HEK293 (cell line): ENCODE measurements around the gene YY1AP1.
A peak's percentile ranks its signal among the peaks of the same experiment; 100 is the strongest.
"Not testable (repeated sequence)": the region's sequence is repeated elsewhere in the genome, so short reads cannot be mapped to it uniquely, and the experiment has no call there.

Experiments used
- CTCF ChIA-PET: fragments of 350-600 bp; formaldehyde crosslinking; extraction: SDS; loops from one replicate; lab custom pipeline; 2021; ENCODE audit warnings: antibody characterized with exemption; lab: Yijun Ruan, JAX
- POLR2A ChIA-PET: fragments of 300-600 bp; formaldehyde crosslinking; extraction: SDS; loops from one replicate; lab custom pipeline; 2020; ENCODE audit warnings: antibody characterized with exemption, inconsistent platforms; lab: Yijun Ruan, JAX
- H3K27ac ChIP-seq: fragments of 200-500 bp; sonication (Bioruptor generic); 2 replicates; pipeline ENCODE4 v1.5.1; 2014; ENCODE audit warnings: low read depth, low read length, control low read depth, inconsistent platforms; ENCODE audit errors: extremely low read depth
- H3K36me3 ChIP-seq, 2 experiments: fragments of 200-500 bp in 1 of 2; sonication (Bioruptor generic) in 1 of 2; 1 replicate in 1 of 2; 2 replicates in 1 of 2; pipeline ENCODE4 v1.5.1; 2014 to 2017; ENCODE audit warnings: inconsistent platforms in 2 of 2, low read length in 2 of 2; ENCODE audit not compliant: control insufficient read depth in 2 of 2, insufficient read depth in 1 of 2
- H3K4me1 ChIP-seq: fragments of 200-500 bp; sonication (Bioruptor generic); 2 replicates; pipeline ENCODE4 v1.5.1; 2014; ENCODE audit warnings: mild to moderate bottlenecking, low read length, inconsistent platforms; ENCODE audit not compliant: control insufficient read depth, insufficient read depth
- H3K4me3 ChIP-seq: 2 replicates; pipeline ENCODE4 v1.5.1; 2011; ENCODE audit warnings: low read depth, mild to moderate bottlenecking, control low read depth, low read length, moderate library complexity
- H3K9me3 ChIP-seq: fragments of 200-500 bp; sonication (Bioruptor generic); 2 replicates; pipeline ENCODE4 v1.5.1; 2014; ENCODE audit warnings: low read depth, low read length, inconsistent platforms; ENCODE audit not compliant: control insufficient read depth, insufficient read depth
- SP7 ChIP-seq: fragments of 450-650 bp; formaldehyde crosslinking; IDR thresholded peaks from 2 replicates; pipeline ENCODE4 v1.5.1; 2016; ENCODE audit warnings: missing biosample characterization, missing genetic modification characterization
- ZNF121 ChIP-seq: fragments of 450-650 bp; formaldehyde crosslinking; IDR thresholded peaks from 2 replicates; pipeline ENCODE4 v1.5.1; 2016; ENCODE audit warnings: missing biosample characterization, missing genetic modification characterization
- ZNF324 ChIP-seq: fragments of 450-650 bp; formaldehyde crosslinking; IDR thresholded peaks from 2 replicates; pipeline ENCODE4 v1.5.1; 2016; ENCODE audit warnings: missing biosample characterization, missing genetic modification characterization
- ZNF366 ChIP-seq: fragments of 450-650 bp; formaldehyde crosslinking; conservative IDR thresholded peaks from 2 replicates; pipeline ENCODE4 v1.5.1; 2016; ENCODE audit warnings: missing biosample characterization, missing genetic modification characterization
- ZNF426 ChIP-seq: fragments of 450-650 bp; formaldehyde crosslinking; IDR thresholded peaks from 2 replicates; pipeline ENCODE4 v1.5.1; 2017; ENCODE audit warnings: missing biosample characterization, missing genetic modification characterization, mild to moderate bottlenecking, inconsistent platforms, moderate library complexity
- ZNF658 ChIP-seq: fragments of 450-650 bp; formaldehyde crosslinking; IDR thresholded peaks from 2 replicates; pipeline ENCODE4; 2016; ENCODE audit warnings: missing biosample characterization, missing genetic modification characterization
- TF ChIP-seq, protein P1 (sequence below): fragments of 450-650 bp; formaldehyde crosslinking; IDR thresholded peaks from 2 replicates; pipeline ENCODE4 v1.5.1; 2016; ENCODE audit warnings: missing biosample characterization, missing genetic modification characterization
- TF ChIP-seq, protein P2 (sequence below): fragments of 450-650 bp; formaldehyde crosslinking; IDR thresholded peaks from 2 replicates; pipeline ENCODE4 v1.5.1; 2016; ENCODE audit warnings: missing biosample characterization, missing genetic modification characterization
- TF ChIP-seq, protein P3 (sequence below): fragments of 450-650 bp; formaldehyde crosslinking; IDR thresholded peaks from 2 replicates; pipeline ENCODE4 v1.5.1; 2017; ENCODE audit warnings: missing biosample characterization, missing genetic modification characterization
- TF ChIP-seq, protein P4 (sequence below): fragments of 450-650 bp; formaldehyde crosslinking; IDR thresholded peaks from 2 replicates; pipeline ENCODE4 v1.5.1; 2016; ENCODE audit warnings: missing biosample characterization, missing genetic modification characterization, low read depth

Gene YY1AP1

DNA sequence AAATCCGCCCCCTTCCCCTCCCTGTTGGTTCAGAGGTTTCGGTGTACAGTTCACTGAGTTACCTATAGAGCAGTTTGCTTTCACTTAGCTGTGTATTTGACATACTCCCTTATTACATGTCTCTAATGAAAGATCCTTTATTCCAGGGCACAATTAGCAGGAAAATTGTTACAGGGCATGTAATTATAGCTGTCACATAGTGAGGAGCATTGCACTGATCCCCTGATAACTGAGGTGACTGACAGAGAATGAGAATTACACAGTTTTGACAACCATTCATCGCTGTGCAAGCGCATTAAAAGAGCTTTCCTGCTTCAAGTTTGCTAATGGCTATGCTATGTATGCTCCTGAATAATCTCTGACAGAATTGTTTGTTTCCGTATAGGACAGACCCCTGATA, 27.2 kb upstream of the YY1AP1 start:
- ChIA-PET CTCF (interaction anchor here (0.6 to 2.2 kb wide), 3 partner anchors 10 to 414 kb away, joined by 3 to 6 read pairs (median 3); no protein-coding TSS in a partner anchor), POLR2A (no interaction called here)
- peaks cover 4 to 45% of the 10 kb centered on the region in 2 experiments; a peak in 2 of 3 replicates for H3K36me3 ChIP-seq
- no peak overlapping the region for H3K4me3 ChIP-seq
- TF ChIP-seq ZNF426 (tag by site-specific recombination): no peak
- no peak for TF ChIP-seq ZNF658
- TF ChIP-seq, protein P1, sequence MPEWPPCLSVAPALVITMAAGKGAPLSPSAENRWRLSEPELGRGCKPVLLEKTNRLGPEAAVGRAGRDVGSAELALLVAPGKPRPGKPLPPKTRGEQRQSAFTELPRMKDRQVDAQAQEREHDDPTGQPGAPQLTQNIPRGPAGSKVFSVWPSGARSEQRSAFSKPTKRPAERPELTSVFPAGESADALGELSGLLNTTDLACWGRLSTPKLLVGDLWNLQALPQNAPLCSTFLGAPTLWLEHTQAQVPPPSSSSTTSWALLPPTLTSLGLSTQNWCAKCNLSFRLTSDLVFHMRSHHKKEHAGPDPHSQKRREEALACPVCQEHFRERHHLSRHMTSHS (tag by site-specific recombination): no peak
- TF ChIP-seq SP7: peak; percentile 84
- H3K27ac ChIP-seq: no peak overlapping the region
- H3K9me3 ChIP-seq: no peaks in the 10 kb centered on the region
- H3K4me1 ChIP-seq: no peaks in the 10 kb centered on the region

DNA sequence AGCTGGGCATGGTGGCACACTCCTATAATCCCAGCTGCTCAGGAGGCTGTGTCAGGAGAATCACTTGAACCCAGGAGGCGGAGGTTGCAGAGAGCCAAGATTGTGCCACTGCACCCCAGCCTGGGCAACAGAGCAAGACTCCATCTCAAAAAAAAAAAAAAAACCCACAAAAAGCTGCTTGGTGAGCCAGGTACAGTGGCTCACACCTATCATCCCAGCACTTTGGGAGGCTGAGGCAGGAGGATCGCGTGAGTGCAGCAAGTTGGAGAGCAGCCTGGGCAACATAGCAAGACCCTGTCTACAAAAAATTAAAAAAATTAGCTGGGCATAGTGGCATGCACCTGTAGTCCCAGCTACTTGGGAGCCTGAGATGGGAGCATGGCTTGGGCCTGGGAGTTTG, 26.5 kb upstream of the YY1AP1 start:
- H3K4me1 ChIP-seq, H3K4me3 ChIP-seq, H3K9me3 ChIP-seq, H3K27ac ChIP-seq: not testable (repeated sequence)
- peak; percentile 69; the same call in 1 of the 2 replicates for TF ChIP-seq ZNF121 (tag by site-specific recombination)
- H3K36me3 ChIP-seq: peaks cover 4 to 41% of the 10 kb centered on the region in 2 experiments; a peak in 2 of 3 replicates
- ChIA-PET CTCF (interaction anchor here (0.6 to 2.2 kb wide), 3 partner anchors 10 to 415 kb away, joined by 3 to 6 read pairs (median 3); no protein-coding TSS in a partner anchor), POLR2A (interaction anchor here (0.6 to 0.7 kb wide), 2 partner anchors 11 to 266 kb away, joined by 3 to 4 read pairs; no protein-coding TSS in a partner anchor)

DNA sequence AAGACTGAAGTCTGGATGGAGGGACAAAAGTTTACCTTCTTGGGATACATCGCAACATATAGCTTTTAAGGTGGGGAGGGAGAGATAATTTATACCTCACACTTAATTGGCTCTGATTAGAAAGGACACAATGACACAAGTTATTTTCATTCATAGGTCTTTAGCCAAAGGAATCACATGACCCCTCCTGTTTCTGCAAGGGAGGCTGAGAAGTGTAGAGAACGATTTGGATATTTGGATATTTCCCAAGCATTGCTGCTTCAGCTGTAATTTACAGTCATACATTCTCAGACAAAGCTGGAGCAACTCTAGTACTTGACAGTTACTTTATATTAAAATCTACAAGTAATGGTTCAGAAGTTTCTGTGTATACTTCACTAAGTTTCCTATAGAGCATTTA, 24.5 kb upstream of the YY1AP1 start:
- POLR2A ChIA-PET: no interaction called here
- Histone ChIP-seq H3K27ac (no peak overlapping the region), H3K36me3 (peaks cover 9 to 39% of the 10 kb centered on the region in 2 experiments; a peak in 2 of 3 replicates), H3K4me3 (no peak overlapping the region), H3K4me1 (no peaks in the 10 kb centered on the region), H3K9me3 (no peaks in the 10 kb centered on the region)
- CTCF ChIA-PET: interaction anchor here (0.7 to 1.1 kb wide), 3 partner anchors 16 to 117 kb away, joined by 3 to 6 read pairs (median 3); no protein-coding TSS in a partner anchor
- TF ChIP-seq ZNF324 (tag by site-specific recombination) (no peak), ZNF366 (tag by site-specific recombination) (no peak)
- TF ChIP-seq, protein P2, sequence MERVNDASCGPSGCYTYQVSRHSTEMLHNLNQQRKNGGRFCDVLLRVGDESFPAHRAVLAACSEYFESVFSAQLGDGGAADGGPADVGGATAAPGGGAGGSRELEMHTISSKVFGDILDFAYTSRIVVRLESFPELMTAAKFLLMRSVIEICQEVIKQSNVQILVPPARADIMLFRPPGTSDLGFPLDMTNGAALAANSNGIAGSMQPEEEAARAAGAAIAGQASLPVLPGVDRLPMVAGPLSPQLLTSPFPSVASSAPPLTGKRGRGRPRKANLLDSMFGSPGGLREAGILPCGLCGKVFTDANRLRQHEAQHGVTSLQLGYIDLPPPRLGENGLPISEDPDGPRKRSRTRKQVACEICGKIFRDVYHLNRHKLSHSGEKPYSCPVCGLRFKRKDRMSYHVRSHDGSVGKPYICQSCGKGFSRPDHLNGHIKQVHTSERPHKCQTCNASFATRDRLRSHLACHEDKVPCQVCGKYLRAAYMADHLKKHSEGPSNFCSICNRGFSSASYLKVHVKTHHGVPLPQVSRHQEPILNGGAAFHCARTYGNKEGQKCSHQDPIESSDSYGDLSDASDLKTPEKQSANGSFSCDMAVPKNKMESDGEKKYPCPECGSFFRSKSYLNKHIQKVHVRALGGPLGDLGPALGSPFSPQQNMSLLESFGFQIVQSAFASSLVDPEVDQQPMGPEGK (tag by site-specific recombination): no peak
- TF ChIP-seq, protein P3, sequence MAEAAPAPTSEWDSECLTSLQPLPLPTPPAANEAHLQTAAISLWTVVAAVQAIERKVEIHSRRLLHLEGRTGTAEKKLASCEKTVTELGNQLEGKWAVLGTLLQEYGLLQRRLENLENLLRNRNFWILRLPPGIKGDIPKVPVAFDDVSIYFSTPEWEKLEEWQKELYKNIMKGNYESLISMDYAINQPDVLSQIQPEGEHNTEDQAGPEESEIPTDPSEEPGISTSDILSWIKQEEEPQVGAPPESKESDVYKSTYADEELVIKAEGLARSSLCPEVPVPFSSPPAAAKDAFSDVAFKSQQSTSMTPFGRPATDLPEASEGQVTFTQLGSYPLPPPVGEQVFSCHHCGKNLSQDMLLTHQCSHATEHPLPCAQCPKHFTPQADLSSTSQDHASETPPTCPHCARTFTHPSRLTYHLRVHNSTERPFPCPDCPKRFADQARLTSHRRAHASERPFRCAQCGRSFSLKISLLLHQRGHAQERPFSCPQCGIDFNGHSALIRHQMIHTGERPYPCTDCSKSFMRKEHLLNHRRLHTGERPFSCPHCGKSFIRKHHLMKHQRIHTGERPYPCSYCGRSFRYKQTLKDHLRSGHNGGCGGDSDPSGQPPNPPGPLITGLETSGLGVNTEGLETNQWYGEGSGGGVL (tag by site-specific recombination): no peak
- TF ChIP-seq, protein P4, sequence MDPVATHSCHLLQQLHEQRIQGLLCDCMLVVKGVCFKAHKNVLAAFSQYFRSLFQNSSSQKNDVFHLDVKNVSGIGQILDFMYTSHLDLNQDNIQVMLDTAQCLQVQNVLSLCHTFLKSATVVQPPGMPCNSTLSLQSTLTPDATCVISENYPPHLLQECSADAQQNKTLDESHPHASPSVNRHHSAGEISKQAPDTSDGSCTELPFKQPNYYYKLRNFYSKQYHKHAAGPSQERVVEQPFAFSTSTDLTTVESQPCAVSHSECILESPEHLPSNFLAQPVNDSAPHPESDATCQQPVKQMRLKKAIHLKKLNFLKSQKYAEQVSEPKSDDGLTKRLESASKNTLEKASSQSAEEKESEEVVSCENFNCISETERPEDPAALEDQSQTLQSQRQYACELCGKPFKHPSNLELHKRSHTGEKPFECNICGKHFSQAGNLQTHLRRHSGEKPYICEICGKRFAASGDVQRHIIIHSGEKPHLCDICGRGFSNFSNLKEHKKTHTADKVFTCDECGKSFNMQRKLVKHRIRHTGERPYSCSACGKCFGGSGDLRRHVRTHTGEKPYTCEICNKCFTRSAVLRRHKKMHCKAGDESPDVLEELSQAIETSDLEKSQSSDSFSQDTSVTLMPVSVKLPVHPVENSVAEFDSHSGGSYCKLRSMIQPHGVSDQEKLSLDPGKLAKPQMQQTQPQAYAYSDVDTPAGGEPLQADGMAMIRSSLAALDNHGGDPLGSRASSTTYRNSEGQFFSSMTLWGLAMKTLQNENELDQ (tag by site-specific recombination): no peak
